Measurements from ENCODE around the gene ARHGEF5. TPM values are rescaled to one million over a fixed set of nuclear protein-coding genes. Genes with fewer than 3 reads are reported as not detected.

ARHGEF5 gene
- total and polyA plus RNA-seq, 2 of the 4 experiments (the other 2 are of a cell fraction), result under 0.01 to 0.19 TPM

DNA sequence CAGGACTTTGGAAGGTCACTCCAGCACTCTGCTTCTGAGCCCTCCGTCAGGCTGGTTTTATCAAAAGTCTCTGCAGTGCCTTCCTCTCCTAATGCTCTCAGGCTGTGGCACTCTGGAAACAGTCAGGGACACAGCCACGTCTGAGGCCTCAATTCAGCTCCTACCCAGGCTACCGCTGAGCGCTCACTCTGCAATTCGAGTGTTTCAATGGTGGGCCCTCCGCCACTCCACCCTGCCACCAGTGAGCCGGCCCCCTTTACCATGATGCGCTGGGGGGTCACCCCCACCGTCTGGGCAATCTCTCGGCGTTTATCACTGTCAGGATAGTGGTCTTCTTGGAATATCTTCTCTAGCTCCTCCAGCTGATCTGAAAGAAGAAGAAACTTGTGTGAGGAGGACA, 44.7 kb downstream of the ARHGEF5 start:
- POLR2A ChIA-PET (ENCODE audit: unreplicated experiment), result no interaction called here
- Histone ChIP-seq H3K27me3 (ENCODE audit: control insufficient read depth, insufficient read depth, low read length) (no peaks in the 10 kb centered on the region), H3K4me2 (ENCODE audit: low read depth, low read length) (no peak overlapping the region), H2BK120ac (ENCODE audit: low read depth, low read length) (no peak overlapping the region), H2AK9ac (replicated peaks; ENCODE audit: low read depth, low read length, poor library complexity) (no peak overlapping the region), H4K5ac (ENCODE audit: low read depth, low read length) (no peak overlapping the region), H3K27ac (ENCODE audit: insufficient read depth, low read length) (no peak overlapping the region), H3K14ac (replicated peaks; ENCODE audit: low read depth, low read length) (no peak overlapping the region), H4K20me1 (ENCODE audit: insufficient read depth, low read length) (no peaks in the 10 kb centered on the region), H3K4me3 (ENCODE audit: insufficient read depth, low read depth, low read length) (no peak overlapping the region), H3K79me1 (ENCODE audit: low read depth in 1 of 2, low read length in 2 of 2) (no peaks in the 10 kb centered on the region), H3K4ac (ENCODE audit: low read depth, low read length) (no peak overlapping the region), H2BK15ac (ENCODE audit: low read depth, low read length) (no peak overlapping the region), H3K56ac (ENCODE audit: extremely low read depth, insufficient read depth, low read length) (no peak overlapping the region), H3K9me3 (ENCODE audit: control insufficient read depth, insufficient read depth, low read length) (peaks cover 18% of the 10 kb centered on the region; the same call in 1 of the 2 replicates), H3K36me3 (ENCODE audit: control insufficient read depth, insufficient read depth, low read length) (no peaks in the 10 kb centered on the region), H4K8ac (ENCODE audit: low read depth in 2 of 2, low read length in 2 of 2) (no peak overlapping the region), H3K9ac (ENCODE audit: low read depth, low read length) (no peak overlapping the region), H2BK20ac (ENCODE audit: low read depth, low read length) (no peak overlapping the region), H4K91ac (ENCODE audit: insufficient read depth, low read depth, low read length) (no peak overlapping the region), H3K23ac (ENCODE audit: low read depth, low read length) (no peak overlapping the region), H3K18ac (ENCODE audit: low read depth, low read length) (no peak overlapping the region), H3K9me1 (ENCODE audit: insufficient read depth, low read length) (no peaks in the 10 kb centered on the region), H2AFZ (replicated peaks; ENCODE audit: low read length, poor library complexity) (no peak overlapping the region), H3K4me1 (ENCODE audit: control insufficient read depth, insufficient read depth, low read length) (no peaks in the 10 kb centered on the region), H2AK5ac (ENCODE audit: low read depth, low read length) (no peak overlapping the region), H2BK5ac (ENCODE audit: low read depth, low read length, poor library complexity, severe bottlenecking) (no peak overlapping the region)
- in situ Hi-C loops (cut with MboI; ENCODE audit: low sequenced_read_pairs) (loop anchor here (25.0 kb wide), 1 partner anchor 213 kb away; the partner anchor contains the start of genes ARHGEF35 and CTAGE4), dilution Hi-C loops (cut with HindIII; ENCODE audit: low sequenced_read_pairs, unreplicated experiment) (no loop called here), intact Hi-C loops (cut with micrococcal nuclease) (no loop called here)
- TF ChIP-seq, protein P1, sequence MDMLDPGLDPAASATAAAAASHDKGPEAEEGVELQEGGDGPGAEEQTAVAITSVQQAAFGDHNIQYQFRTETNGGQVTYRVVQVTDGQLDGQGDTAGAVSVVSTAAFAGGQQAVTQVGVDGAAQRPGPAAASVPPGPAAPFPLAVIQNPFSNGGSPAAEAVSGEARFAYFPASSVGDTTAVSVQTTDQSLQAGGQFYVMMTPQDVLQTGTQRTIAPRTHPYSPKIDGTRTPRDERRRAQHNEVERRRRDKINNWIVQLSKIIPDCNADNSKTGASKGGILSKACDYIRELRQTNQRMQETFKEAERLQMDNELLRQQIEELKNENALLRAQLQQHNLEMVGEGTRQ (IDR thresholded peaks at IDR 0.05; ENCODE audit: low read depth, low read length), result no peak
- TF ChIP-seq NFE2L2 (IDR thresholded peaks at IDR 0.05; ENCODE audit: low read depth, low read length), result no peak
- no peak for TF ChIP-seq BHLHE40 (IDR thresholded peaks at IDR 0.05; ENCODE audit: low read depth, low read length)
- TF ChIP-seq CEBPB (IDR thresholded peaks at IDR 0.05; ENCODE audit: low read depth, low read length), result no peak
- TF ChIP-seq MXI1 (IDR thresholded peaks at IDR 0.05; ENCODE audit: borderline replicate concordance, low read depth, low read length), result no peak
- no peak for TF ChIP-seq MAZ (IDR thresholded peaks at IDR 0.05; ENCODE audit: borderline replicate concordance, low read depth, low read length)
- no peak for TF ChIP-seq RAD21 (IDR thresholded peaks at IDR 0.05; ENCODE audit: low read length)
- TF ChIP-seq, protein P2, sequence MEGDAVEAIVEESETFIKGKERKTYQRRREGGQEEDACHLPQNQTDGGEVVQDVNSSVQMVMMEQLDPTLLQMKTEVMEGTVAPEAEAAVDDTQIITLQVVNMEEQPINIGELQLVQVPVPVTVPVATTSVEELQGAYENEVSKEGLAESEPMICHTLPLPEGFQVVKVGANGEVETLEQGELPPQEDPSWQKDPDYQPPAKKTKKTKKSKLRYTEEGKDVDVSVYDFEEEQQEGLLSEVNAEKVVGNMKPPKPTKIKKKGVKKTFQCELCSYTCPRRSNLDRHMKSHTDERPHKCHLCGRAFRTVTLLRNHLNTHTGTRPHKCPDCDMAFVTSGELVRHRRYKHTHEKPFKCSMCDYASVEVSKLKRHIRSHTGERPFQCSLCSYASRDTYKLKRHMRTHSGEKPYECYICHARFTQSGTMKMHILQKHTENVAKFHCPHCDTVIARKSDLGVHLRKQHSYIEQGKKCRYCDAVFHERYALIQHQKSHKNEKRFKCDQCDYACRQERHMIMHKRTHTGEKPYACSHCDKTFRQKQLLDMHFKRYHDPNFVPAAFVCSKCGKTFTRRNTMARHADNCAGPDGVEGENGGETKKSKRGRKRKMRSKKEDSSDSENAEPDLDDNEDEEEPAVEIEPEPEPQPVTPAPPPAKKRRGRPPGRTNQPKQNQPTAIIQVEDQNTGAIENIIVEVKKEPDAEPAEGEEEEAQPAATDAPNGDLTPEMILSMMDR (conservative IDR thresholded peaks at IDR 0.05; ENCODE audit: low read depth, low read length), result no peak
- no peak for TF ChIP-seq POLR2A (IDR thresholded peaks at IDR 0.05; ENCODE audit: low read depth, low read length)
- TF ChIP-seq, protein P3, sequence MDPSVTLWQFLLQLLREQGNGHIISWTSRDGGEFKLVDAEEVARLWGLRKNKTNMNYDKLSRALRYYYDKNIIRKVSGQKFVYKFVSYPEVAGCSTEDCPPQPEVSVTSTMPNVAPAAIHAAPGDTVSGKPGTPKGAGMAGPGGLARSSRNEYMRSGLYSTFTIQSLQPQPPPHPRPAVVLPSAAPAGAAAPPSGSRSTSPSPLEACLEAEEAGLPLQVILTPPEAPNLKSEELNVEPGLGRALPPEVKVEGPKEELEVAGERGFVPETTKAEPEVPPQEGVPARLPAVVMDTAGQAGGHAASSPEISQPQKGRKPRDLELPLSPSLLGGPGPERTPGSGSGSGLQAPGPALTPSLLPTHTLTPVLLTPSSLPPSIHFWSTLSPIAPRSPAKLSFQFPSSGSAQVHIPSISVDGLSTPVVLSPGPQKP (IDR thresholded peaks at IDR 0.05; ENCODE audit: borderline replicate concordance, low read depth, low read length), result no peak
- TF ChIP-seq FOS (IDR thresholded peaks at IDR 0.05; ENCODE audit: low read depth, low read length), result no peak
- no peak for TF ChIP-seq RFX5 (IDR thresholded peaks at IDR 0.05; ENCODE audit: low read depth, low read length)
- BruUV-seq (replicated peaks), result no TSS peak
- WGBS, 2 experiments (ENCODE audit: extremely low coverage in 2 of 2, insufficient read length in 1 of 2), result 60% methylated on average over 5 of the region's 11 CpGs; no CpG with 5 or more reads in 1 of the 2 experiments
- ATAC-seq (ENCODE audit: low read depth) (no peak), DNase-seq (no peak)
- CTCF ChIA-PET, result no interaction called here

All from IMR-90 (cell line).